Uterus (tissue), 2 donors: ENCODE data around the gene GPR173.

Experiments used
- CTCF ChIP-seq, 4 experiments: fragments of 200-600 bp in 2 of 4; fragments of 450-650 bp in 2 of 4; sonication (generic) in 2 of 4; IDR thresholded peaks; one replicate each; pipeline ENCODE4 v1.5.1; 2016 to 2019; ENCODE audit warnings: antibody characterized with exemption in 4 of 4, mild to moderate bottlenecking in 2 of 4, moderate library complexity in 1 of 4
- POLR2A ChIP-seq, 2 donors: fragments of 450-650 bp; IDR thresholded peaks; one replicate each; pipeline ENCODE4 v1.6.1; 2016; ENCODE audit warnings: antibody characterized with exemption in 2 of 2, mild to moderate bottlenecking in 1 of 2, moderate library complexity in 1 of 2

GRCh38 chrX:53072418-53073114 lies 24.0 kb downstream of the GPR173 start:
- TF ChIP-seq CTCF (IDR thresholded peaks at IDR 0.05) (no peak), POLR2A (IDR thresholded peaks at IDR 0.05) (no peak)
